ENCODE results near the gene SLC25A38. TPM values are rescaled to one million over a fixed set of nuclear protein-coding genes. Genes with fewer than 3 reads are reported as not detected.
A peak's percentile ranks its signal among the peaks of the same experiment; 100 is the strongest.

The SLC25A38 gene
- total and polyA plus RNA-seq, 9 of the 15 experiments (the other 6 are each of a cell fraction or from before 2014, with no cell fraction given) = 13.5 to 51.1 (median 30.6) TPM

DNA sequence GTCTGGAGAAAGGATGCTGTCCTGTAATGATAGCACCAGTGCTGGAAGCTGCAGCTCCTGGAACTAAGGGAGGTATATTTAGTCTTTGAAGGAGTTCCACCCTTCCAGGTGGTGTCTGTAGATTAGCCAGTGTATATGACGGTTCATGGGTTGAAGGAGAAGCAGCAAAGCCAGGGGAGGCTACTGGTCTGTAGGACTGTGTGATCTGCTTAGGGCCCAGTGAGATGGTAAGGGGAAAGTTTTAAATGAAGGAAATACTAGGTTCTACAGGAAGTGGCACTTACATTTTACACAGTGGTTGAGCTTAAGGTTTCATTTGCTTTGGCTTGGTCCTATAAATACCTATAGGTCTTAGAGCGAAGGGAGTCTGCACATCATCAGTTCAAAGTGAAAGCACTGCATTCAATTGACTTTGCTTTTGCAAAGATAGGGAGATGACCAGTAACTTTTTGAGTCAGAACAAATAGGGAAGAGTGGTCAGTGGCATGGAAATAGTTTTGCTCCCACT is 5.6 kb downstream of the SLC25A38 start (continued):
- TF ChIP-seq SAFB (IDR thresholded peaks at IDR 0.05; ENCODE audit: borderline replicate concordance, low read depth, low read length) (no peak), SREBF2 (CRISPR knock-in tag; IDR thresholded peaks at IDR 0.05) (no peak), SAP30 (IDR thresholded peaks at IDR 0.05; ENCODE audit: borderline replicate concordance, insufficient read depth, low read depth, low read length, poor library complexity, severe bottlenecking) (no peak), MITF (IDR thresholded peaks at IDR 0.05) (no peak), NFIC (IDR thresholded peaks at IDR 0.05) (peak; percentile 54), KDM4B (IDR thresholded peaks at IDR 0.05; ENCODE audit: borderline replicate concordance in 2 of 2, low read depth in 1 of 2) (no peak), RAD21 (CRISPR knock-in tag; conservative IDR thresholded peaks at IDR 0.05 in 1 of 2, IDR thresholded peaks at IDR 0.05 in 1 of 2) (no peak), SMARCA4 (IDR thresholded peaks at IDR 0.05) (peak; percentile 80), NR2F6 (CRISPR knock-in tag; IDR thresholded peaks at IDR 0.05) (no peak), SIRT6 (IDR thresholded peaks at IDR 0.05; ENCODE audit: low read depth, low read length) (no peak), POLR2A (conservative IDR thresholded peaks at IDR 0.05) (no peak), POLR3G (IDR thresholded peaks at IDR 0.05; ENCODE audit: extremely low read depth, insufficient read length, insufficient replicate concordance) (no peak), ASH1L (IDR thresholded peaks at IDR 0.05; ENCODE audit: borderline replicate concordance, low read depth, partially characterized antibody) (no peak), SP1 (CRISPR knock-in tag; IDR thresholded peaks at IDR 0.05) (no peak), XRCC5 (IDR thresholded peaks at IDR 0.05; ENCODE audit: low read depth, low read length) (no peak), MCM3 (IDR thresholded peaks at IDR 0.05) (no peak), STAT6 (CRISPR knock-in tag; IDR thresholded peaks at IDR 0.05) (no peak), CTCF (IDR thresholded peaks at IDR 0.05 in 2 of 3, conservative IDR thresholded peaks at IDR 0.05 in 1 of 3; ENCODE audit: insufficient read depth in 2 of 3, low read depth in 1 of 3, low read length in 3 of 3) (no peak)
- TF ChIP-seq, protein P1, sequence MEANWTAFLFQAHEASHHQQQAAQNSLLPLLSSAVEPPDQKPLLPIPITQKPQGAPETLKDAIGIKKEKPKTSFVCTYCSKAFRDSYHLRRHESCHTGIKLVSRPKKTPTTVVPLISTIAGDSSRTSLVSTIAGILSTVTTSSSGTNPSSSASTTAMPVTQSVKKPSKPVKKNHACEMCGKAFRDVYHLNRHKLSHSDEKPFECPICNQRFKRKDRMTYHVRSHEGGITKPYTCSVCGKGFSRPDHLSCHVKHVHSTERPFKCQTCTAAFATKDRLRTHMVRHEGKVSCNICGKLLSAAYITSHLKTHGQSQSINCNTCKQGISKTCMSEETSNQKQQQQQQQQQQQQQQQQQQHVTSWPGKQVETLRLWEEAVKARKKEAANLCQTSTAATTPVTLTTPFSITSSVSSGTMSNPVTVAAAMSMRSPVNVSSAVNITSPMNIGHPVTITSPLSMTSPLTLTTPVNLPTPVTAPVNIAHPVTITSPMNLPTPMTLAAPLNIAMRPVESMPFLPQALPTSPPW (CRISPR knock-in tag; IDR thresholded peaks at IDR 0.05) = no peak
- TF ChIP-seq, protein P2, sequence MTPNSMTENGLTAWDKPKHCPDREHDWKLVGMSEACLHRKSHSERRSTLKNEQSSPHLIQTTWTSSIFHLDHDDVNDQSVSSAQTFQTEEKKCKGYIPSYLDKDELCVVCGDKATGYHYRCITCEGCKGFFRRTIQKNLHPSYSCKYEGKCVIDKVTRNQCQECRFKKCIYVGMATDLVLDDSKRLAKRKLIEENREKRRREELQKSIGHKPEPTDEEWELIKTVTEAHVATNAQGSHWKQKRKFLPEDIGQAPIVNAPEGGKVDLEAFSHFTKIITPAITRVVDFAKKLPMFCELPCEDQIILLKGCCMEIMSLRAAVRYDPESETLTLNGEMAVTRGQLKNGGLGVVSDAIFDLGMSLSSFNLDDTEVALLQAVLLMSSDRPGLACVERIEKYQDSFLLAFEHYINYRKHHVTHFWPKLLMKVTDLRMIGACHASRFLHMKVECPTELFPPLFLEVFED (CRISPR knock-in tag; conservative IDR thresholded peaks at IDR 0.05) = no peak

Data from K562 (cell line).